Loucy (cell line): ENCODE measurements around the gene CHST11.

Experiments
- H2AFZ ChIP-seq: fragments of 200-600 bp; sonication (generic); 2 replicates; pipeline ENCODE4 v1.6.0; 2016; ENCODE audit warnings: antibody characterized with exemption, mild to moderate bottlenecking, low read length, moderate library complexity
- H3F3A ChIP-seq: fragments of 200-600 bp; 2 replicates; pipeline ENCODE4 v1.6.0; 2016; ENCODE audit warnings: antibody characterized with exemption, low read depth, mild to moderate bottlenecking
- H3K27me3 ChIP-seq: fragments of 200-600 bp; sonication (generic); 2 replicates; pipeline ENCODE4 v1.6.1; 2014; ENCODE audit warnings: low read length, mild to moderate bottlenecking; ENCODE audit not compliant: insufficient read depth, poor library complexity, severe bottlenecking
- H3K36me3 ChIP-seq: fragments of 200-600 bp; sonication (generic); 2 replicates; pipeline ENCODE4 v1.6.1; 2016; ENCODE audit warnings: low read length; ENCODE audit not compliant: insufficient read depth
- H3K4me1 ChIP-seq: fragments of 200-600 bp; sonication (generic); 2 replicates; pipeline ENCODE4 v1.5.1; 2014; ENCODE audit warnings: low read length, mild to moderate bottlenecking; ENCODE audit not compliant: insufficient read depth, poor library complexity, severe bottlenecking
- H3K4me2 ChIP-seq: fragments of 200-600 bp; sonication (generic); 2 replicates; pipeline ENCODE4 v1.6.0; 2014; ENCODE audit warnings: antibody characterized with exemption, low read length, low read depth, mild to moderate bottlenecking; ENCODE audit not compliant: poor library complexity, severe bottlenecking
- H3K4me3 ChIP-seq: fragments of 200-600 bp; sonication (generic); 2 replicates; pipeline ENCODE4 v1.5.1; 2014; ENCODE audit warnings: low read length, mild to moderate bottlenecking, mixed read lengths; ENCODE audit not compliant: poor library complexity, severe bottlenecking
- H3K79me2 ChIP-seq: fragments of 200-600 bp; sonication (generic); 2 replicates; pipeline ENCODE4 v1.6.1; 2014; ENCODE audit warnings: low read length; ENCODE audit not compliant: insufficient read depth
- H3K9ac ChIP-seq: fragments of 200-600 bp; sonication (generic); 2 replicates; pipeline ENCODE4 v1.6.0; 2014; ENCODE audit warnings: mild to moderate bottlenecking, low read depth, low read length, moderate library complexity; ENCODE audit not compliant: poor library complexity, severe bottlenecking
- H3K9me2 ChIP-seq: fragments of 200-600 bp; sonication (generic); replicated peaks from 2 replicates; pipeline ENCODE4 v1.6.1; 2016; ENCODE audit warnings: low read depth, low read length, mixed read lengths
- H3K9me3 ChIP-seq: fragments of 200-600 bp; sonication (generic); 2 replicates; pipeline ENCODE4 v1.6.1; 2014; ENCODE audit warnings: mild to moderate bottlenecking, antibody characterized with exemption, low read length, low read depth; ENCODE audit not compliant: insufficient read depth
- H4K20me1 ChIP-seq: fragments of 200-600 bp; sonication (generic); 2 replicates; pipeline ENCODE4 v1.6.0; 2014; ENCODE audit warnings: antibody characterized with exemption, low read length, mild to moderate bottlenecking; ENCODE audit not compliant: insufficient read depth, poor library complexity, severe bottlenecking
- EZH2phosphoT487 ChIP-seq: fragments of 200-600 bp; IDR thresholded peaks from 2 replicates; pipeline ENCODE4 v1.6.1; 2018; ENCODE audit warnings: antibody characterized with exemption, mild to moderate bottlenecking, moderate library complexity, borderline replicate concordance
- TF ChIP-seq, protein P1 (sequence below): fragments of 200-600 bp; sonication (generic); conservative IDR thresholded peaks from 2 replicates; pipeline ENCODE4 v1.5.1; 2014; ENCODE audit warnings: mild to moderate bottlenecking, antibody characterized with exemption, low read length

CHST11 gene

GRCh38 chr12:104714369-104714768, 257.6 kb downstream of the CHST11 start:
- Histone ChIP-seq H2AFZ (no peak overlapping the region), H3K9me3 (no peaks in the 10 kb centered on the region), H3K9me2 (no peaks in the 10 kb centered on the region), H4K20me1 (peaks cover 86% of the 10 kb centered on the region), H3K4me1 (peaks cover 29% of the 10 kb centered on the region), H3K27me3 (no peaks in the 10 kb centered on the region), H3K9ac (no peak overlapping the region), H3K4me3 (no peak overlapping the region), H3F3A (no peaks in the 10 kb centered on the region), H3K4me2 (no peak overlapping the region), H3K36me3 (peaks cover 69% of the 10 kb centered on the region; the same call in 1 of the 2 replicates), H3K79me2 (peaks cover 97% of the 10 kb centered on the region)
- TF ChIP-seq, protein P1, sequence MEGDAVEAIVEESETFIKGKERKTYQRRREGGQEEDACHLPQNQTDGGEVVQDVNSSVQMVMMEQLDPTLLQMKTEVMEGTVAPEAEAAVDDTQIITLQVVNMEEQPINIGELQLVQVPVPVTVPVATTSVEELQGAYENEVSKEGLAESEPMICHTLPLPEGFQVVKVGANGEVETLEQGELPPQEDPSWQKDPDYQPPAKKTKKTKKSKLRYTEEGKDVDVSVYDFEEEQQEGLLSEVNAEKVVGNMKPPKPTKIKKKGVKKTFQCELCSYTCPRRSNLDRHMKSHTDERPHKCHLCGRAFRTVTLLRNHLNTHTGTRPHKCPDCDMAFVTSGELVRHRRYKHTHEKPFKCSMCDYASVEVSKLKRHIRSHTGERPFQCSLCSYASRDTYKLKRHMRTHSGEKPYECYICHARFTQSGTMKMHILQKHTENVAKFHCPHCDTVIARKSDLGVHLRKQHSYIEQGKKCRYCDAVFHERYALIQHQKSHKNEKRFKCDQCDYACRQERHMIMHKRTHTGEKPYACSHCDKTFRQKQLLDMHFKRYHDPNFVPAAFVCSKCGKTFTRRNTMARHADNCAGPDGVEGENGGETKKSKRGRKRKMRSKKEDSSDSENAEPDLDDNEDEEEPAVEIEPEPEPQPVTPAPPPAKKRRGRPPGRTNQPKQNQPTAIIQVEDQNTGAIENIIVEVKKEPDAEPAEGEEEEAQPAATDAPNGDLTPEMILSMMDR: no peak
- TF ChIP-seq EZH2phosphoT487: no peak

- TF ChIP-seq EZH2phosphoT487: no peak
- TF ChIP-seq, protein P1: no peak
- H4K20me1 ChIP-seq: peaks cover 86% of the 10 kb centered on the region
- H3K9me2 ChIP-seq: no peaks in the 10 kb centered on the region
- H3F3A ChIP-seq: no peaks in the 10 kb centered on the region; the same call in 1 of the 2 replicates
- H3K4me2 ChIP-seq: peak overlapping the region; percentile 52
- H3K79me2 ChIP-seq: peaks cover 97% of the 10 kb centered on the region
- no peak overlapping the region for H3K4me3 ChIP-seq
- peaks cover 38% of the 10 kb centered on the region for H3K4me1 ChIP-seq
- H3K27me3 ChIP-seq: no peaks in the 10 kb centered on the region
- H2AFZ ChIP-seq: no peak overlapping the region
- H3K9ac ChIP-seq: no peak overlapping the region
- H3K9me3 ChIP-seq: no peaks in the 10 kb centered on the region
- H3K36me3 ChIP-seq: peaks cover 63% of the 10 kb centered on the region; the same call in 1 of the 2 replicates
These were observed 259.4 kb downstream of the CHST11 start for GRCh38 chr12:104716172-104716571.

DNA sequence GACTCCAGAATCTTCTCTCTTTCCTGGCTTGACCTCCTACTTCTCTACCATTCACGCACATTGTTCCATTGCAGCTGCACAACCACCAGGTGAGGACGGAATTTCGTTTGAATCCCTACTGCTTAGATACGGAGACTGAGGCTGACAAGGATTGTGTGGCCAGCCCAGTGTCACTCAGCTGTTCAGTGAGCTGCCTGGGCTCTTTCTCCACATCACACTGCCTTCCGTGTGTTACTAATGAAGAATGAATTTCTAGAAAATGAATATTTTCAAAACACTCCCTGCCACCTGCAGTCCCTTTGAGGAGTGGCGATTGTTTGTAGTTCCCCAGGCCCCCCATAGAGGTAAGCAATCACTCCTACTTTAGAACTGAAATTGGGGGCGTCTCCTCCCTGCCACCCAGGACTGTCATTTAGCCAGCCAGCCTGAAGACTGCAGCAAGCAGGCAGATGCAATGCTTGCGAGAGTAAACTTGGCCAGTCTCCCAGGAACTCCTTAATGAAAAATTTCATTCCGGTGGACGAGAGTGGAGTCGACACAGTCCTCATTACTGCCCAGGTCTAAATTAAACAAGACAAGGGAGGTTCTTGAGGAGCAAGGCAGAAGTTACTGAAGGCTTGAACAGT, 261.7 kb downstream of the CHST11 start:
- TF ChIP-seq EZH2phosphoT487: no peak
- TF ChIP-seq, protein P1: no peak
- H3K4me1 ChIP-seq: peaks cover 61% of the 10 kb centered on the region

More for the DNA sequence above, 261.7 kb downstream of the CHST11 start:
- Histone ChIP-seq H3K27me3 (no peaks in the 10 kb centered on the region), H4K20me1 (peaks cover 92% of the 10 kb centered on the region), H3K4me2 (no peak overlapping the region), H3K36me3 (peaks cover 59% of the 10 kb centered on the region; the same call in 1 of the 2 replicates), H3K9ac (no peak overlapping the region), H3K9me2 (no peaks in the 10 kb centered on the region), H3K4me3 (no peak overlapping the region), H2AFZ (no peak overlapping the region), H3K79me2 (peaks cover 97% of the 10 kb centered on the region), H3K9me3 (no peaks in the 10 kb centered on the region), H3F3A (no peaks in the 10 kb centered on the region; the same call in 1 of the 2 replicates)
